Measurements from ENCODE around the gene ZNF548.

DNA sequence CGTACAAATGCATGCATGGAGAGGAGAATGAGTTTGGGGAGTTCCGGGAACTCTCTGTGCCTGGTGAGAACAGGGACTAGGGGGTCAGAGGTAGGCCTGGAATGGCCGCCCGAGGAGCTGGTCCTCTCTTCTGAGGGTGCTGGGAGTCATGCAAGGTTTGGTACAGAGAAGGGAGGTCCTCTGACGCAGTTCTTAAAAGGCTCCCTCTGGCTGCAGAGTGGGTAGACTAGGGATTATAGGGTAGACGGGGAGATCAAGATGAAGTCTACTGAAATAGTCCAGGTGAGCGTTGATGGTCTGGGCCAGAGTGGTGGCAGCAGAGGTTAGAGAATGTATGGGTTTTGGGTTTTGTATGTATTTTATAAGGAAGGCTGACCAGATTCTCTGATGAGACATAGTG lies 37.8 kb upstream of the ZNF548 start:
- TF ChIP-seq CTCF (IDR thresholded peaks at IDR 0.05) (no peak), POLR2A (IDR thresholded peaks at IDR 0.05) (no peak), EP300 (IDR thresholded peaks at IDR 0.05) (no peak)
